ENCODE results near the gene SRD5A2. TPM values are rescaled to one million over a fixed set of nuclear protein-coding genes. Genes with fewer than 3 reads are reported as not detected.

The SRD5A2 gene, protein sequence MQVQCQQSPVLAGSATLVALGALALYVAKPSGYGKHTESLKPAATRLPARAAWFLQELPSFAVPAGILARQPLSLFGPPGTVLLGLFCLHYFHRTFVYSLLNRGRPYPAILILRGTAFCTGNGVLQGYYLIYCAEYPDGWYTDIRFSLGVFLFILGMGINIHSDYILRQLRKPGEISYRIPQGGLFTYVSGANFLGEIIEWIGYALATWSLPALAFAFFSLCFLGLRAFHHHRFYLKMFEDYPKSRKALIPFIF
- total RNA-seq (2014; rRNA removed; shearing (Covaris generic)): 0.02 TPM in 1 of 2 replicates, not detected in the other

GRCh38 chr2:31580321-31581117, at the start of gene SRD5A2:
Gene SRD5A2 (minus strand): TSS chr2:31580938. CDS start chr2:31580900, 38 bp downstream.
- H3K9me3 ChIP-seq (replicated peaks): peaks cover 6% of the 10 kb centered on the region; the same call in 1 of the 2 replicates
- no peaks in the 10 kb centered on the region for H3K36me3 ChIP-seq
- H3K4me3 ChIP-seq: no peak within 1 kb of the TSS
- H3K27ac ChIP-seq: no peak within 1 kb of the TSS
- H3K27me3 ChIP-seq: peaks cover 9% of the 10 kb centered on the region; the same call in 1 of the 2 replicates
- no peak for DNase-seq
- no peaks in the 10 kb centered on the region for H3K4me1 ChIP-seq

DNA sequence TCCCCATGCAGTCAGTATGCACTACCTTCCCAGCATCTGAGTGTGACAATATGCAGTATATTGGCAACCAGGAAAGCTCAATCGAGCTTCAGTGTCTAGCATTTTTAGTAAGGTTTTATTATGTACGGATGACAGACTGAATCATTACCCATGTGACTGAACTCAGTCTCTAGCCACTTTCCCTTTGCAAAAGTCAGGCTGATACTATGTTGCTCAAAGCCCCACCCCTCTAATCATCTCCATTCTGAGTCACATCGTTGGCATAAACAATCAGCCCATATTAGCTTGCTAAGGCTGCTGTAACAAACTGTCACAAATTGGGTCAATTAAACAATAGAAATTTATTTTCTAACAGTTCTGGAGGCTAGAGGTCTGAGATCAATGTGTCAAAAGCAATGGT, 25.8 kb upstream of the SRD5A2 start:
- no peaks in the 10 kb centered on the region for H3K36me3 ChIP-seq
- H3K27ac ChIP-seq: no peak overlapping the region
- H3K27me3 ChIP-seq: no peaks in the 10 kb centered on the region; the same call in 1 of the 2 replicates
- H3K9me3 ChIP-seq (replicated peaks): no peaks in the 10 kb centered on the region
- no peak for DNase-seq
- no peak overlapping the region for H3K4me3 ChIP-seq
- no peaks in the 10 kb centered on the region for H3K4me1 ChIP-seq

GRCh38 chr2:31598694-31599093, 18.0 kb upstream of the SRD5A2 start:
- no peaks in the 10 kb centered on the region; the same call in 1 of the 2 replicates for H3K27me3 ChIP-seq
- H3K36me3 ChIP-seq: no peaks in the 10 kb centered on the region
- H3K4me3 ChIP-seq: no peak overlapping the region
- no peak overlapping the region for H3K27ac ChIP-seq
- no peaks in the 10 kb centered on the region for H3K9me3 ChIP-seq (replicated peaks)
- no peaks in the 10 kb centered on the region for H3K4me1 ChIP-seq
- no peak for DNase-seq

DNA sequence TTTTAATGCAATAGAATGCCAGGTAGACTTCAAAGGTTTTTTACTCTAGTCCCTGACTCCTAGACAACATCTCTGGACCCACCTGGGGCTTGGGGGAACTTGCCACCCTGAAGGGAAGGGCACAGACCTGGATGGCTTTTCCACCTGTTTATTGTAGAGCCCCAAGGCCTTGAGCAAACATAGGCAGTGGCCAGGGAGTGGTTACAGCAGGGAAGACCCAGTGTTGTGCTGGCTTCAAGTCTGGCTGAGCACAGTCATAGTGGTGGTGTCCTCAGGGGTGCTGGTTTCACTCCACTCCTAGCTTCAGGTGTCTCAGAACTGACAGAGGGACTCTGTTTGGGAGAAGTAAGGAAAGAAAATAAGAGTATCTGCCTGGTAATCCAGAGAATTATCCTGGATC, 5.5 kb upstream of the SRD5A2 start:
- Histone ChIP-seq H3K27me3 (no peaks in the 10 kb centered on the region; the same call in 1 of the 2 replicates), H3K36me3 (no peaks in the 10 kb centered on the region), H3K9me3 (replicated peaks) (peaks cover 3% of the 10 kb centered on the region; the same call in 1 of the 2 replicates), H3K4me1 (no peaks in the 10 kb centered on the region), H3K27ac (no peak overlapping the region), H3K4me3 (no peak overlapping the region)
- DNase-seq: no peak

- no peak overlapping the region for H3K4me3 ChIP-seq
- H3K27ac ChIP-seq: no peak overlapping the region
- peaks cover 9% of the 10 kb centered on the region; the same call in 1 of the 2 replicates for H3K27me3 ChIP-seq
- H3K4me1 ChIP-seq: no peaks in the 10 kb centered on the region
- peaks cover 6% of the 10 kb centered on the region; the same call in 1 of the 2 replicates for H3K9me3 ChIP-seq (replicated peaks)
- no peaks in the 10 kb centered on the region for H3K36me3 ChIP-seq
- no peak for DNase-seq
Observed at GRCh38 chr2:31581124-31581795, 522 bp upstream of the SRD5A2 start.

- Histone ChIP-seq H3K36me3 (no peaks in the 10 kb centered on the region), H3K9me3 (replicated peaks) (peaks cover 6% of the 10 kb centered on the region; the same call in 1 of the 2 replicates), H3K4me1 (no peaks in the 10 kb centered on the region), H3K27me3 (peaks cover 9% of the 10 kb centered on the region; the same call in 1 of the 2 replicates), H3K27ac (no peak overlapping the region), H3K4me3 (no peak overlapping the region)
- no peak for DNase-seq
Observed at GRCh38 chr2:31579996-31580320, 780 bp downstream of the SRD5A2 start.

DNA sequence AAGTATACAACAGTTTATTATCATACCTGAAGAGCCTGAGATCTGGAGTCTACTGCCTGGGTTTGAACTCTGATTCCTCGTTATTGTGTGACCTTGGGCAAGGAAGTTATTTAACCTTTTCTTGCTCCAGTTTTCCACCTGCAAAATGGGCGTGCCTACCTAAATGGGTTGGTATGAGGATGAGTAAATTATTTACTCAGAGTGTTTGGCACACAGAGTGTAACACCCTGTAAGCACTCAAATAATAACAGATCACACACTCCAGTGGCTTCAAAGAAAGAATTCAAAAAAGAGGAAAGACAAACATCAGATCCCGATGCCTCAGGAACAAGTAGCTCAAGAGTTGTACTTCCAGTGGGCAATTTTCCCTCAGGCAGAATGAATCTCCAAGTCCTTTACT, 2.4 kb downstream of the SRD5A2 start:
- no peak overlapping the region for H3K27ac ChIP-seq
- peaks cover 9% of the 10 kb centered on the region; the same call in 1 of the 2 replicates for H3K27me3 ChIP-seq
- no peak overlapping the region for H3K4me3 ChIP-seq
- DNase-seq: no peak
- no peaks in the 10 kb centered on the region for H3K4me1 ChIP-seq
- no peaks in the 10 kb centered on the region for H3K36me3 ChIP-seq
- H3K9me3 ChIP-seq (replicated peaks): peaks cover 6% of the 10 kb centered on the region; the same call in 1 of the 2 replicates

DNA sequence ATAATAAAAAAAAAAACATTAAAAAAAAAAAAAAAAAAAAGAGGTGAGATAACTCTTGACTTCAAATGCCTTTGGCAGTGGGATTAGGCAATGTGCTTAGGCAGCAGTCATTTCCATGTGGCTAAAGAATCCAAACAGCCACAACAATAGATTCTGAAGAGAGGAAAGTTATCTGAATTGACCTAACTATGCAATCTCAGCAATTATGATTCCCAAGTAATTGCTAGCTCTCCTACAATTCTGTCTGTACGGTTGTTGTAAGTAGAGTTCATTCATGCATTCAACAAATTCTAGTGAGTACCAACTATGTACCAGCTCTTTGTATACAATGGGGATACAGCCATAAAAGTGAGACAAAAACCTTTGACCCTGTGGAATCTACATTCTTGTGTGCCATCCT, 3.6 kb downstream of the SRD5A2 start:
- peaks cover 9% of the 10 kb centered on the region; the same call in 1 of the 2 replicates for H3K27me3 ChIP-seq
- no peak overlapping the region for H3K4me3 ChIP-seq
- H3K9me3 ChIP-seq (replicated peaks): peaks cover 6% of the 10 kb centered on the region; the same call in 1 of the 2 replicates
- DNase-seq: no peak
- H3K27ac ChIP-seq: no peak overlapping the region
- no peaks in the 10 kb centered on the region for H3K4me1 ChIP-seq
- no peaks in the 10 kb centered on the region for H3K36me3 ChIP-seq

GRCh38 chr2:31568585-31569201, 12.0 kb downstream of the SRD5A2 start:
- DNase-seq: no peak
- H3K27me3 ChIP-seq: peaks cover 3% of the 10 kb centered on the region; the same call in 1 of the 2 replicates
- no peaks in the 10 kb centered on the region for H3K4me1 ChIP-seq
- no peaks in the 10 kb centered on the region for H3K9me3 ChIP-seq (replicated peaks)
- no peak overlapping the region for H3K4me3 ChIP-seq
- H3K27ac ChIP-seq: no peak overlapping the region
- H3K36me3 ChIP-seq: no peaks in the 10 kb centered on the region

DNA sequence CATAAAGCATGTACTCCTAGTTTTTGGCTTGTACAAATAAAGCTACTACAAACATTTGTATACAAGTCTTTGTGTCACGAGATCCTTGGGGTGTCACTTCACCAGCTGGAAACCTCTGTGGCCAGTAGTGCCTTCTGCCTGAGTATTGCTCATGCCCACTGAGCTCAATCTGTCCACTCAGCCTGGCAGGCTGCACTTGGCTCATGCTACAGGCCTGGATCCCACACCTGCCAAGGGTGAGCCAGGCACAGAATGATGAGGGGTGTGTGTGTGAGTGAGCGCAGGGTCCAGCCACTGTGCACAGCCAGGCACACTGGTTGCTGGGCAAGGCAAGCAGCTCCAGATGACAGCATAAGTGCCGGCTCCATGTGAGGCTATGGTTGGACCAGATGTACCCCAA, 13.1 kb downstream of the SRD5A2 start:
- DNase-seq: no peak
- no peak overlapping the region for H3K4me3 ChIP-seq
- H3K27ac ChIP-seq: no peak overlapping the region
- H3K27me3 ChIP-seq: peaks cover 3% of the 10 kb centered on the region; the same call in 1 of the 2 replicates
- no peaks in the 10 kb centered on the region for H3K4me1 ChIP-seq
- no peaks in the 10 kb centered on the region for H3K9me3 ChIP-seq (replicated peaks)
- no peaks in the 10 kb centered on the region for H3K36me3 ChIP-seq

DNA sequence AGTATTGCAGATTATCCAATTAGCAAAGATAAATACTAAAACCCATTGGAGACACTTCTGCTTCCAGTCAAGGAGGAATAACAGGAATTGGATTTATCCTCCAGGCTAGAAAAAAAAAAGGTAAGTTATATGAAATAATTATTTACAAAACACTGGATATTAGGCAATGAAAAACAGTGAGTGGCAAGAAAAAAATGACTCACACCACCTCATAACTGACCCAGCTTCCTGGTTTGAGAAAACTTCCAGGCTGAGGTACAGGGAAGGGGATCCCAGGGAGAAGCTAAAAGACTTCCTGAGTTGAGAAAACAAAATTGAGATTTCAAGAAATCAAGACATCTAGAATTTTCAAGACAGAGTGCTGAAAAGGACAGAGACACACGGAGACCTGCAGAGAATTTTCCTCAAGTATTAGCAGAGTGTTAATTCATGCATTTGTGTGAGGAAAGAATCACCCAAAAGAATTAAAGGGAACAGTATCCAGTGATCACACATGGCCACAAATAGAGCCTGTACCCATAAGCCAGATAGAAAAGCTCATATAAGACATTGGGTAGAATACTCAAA, 17.4 kb downstream of the SRD5A2 start:
- H3K36me3 ChIP-seq: no peaks in the 10 kb centered on the region
- H3K27ac ChIP-seq: no peak overlapping the region
- no peak for DNase-seq
- H3K9me3 ChIP-seq (replicated peaks): no peaks in the 10 kb centered on the region
- H3K27me3 ChIP-seq: peaks cover 3% of the 10 kb centered on the region; the same call in 1 of the 2 replicates
- no peak overlapping the region for H3K4me3 ChIP-seq
- H3K4me1 ChIP-seq: no peaks in the 10 kb centered on the region

- Histone ChIP-seq H3K27me3 (peaks cover 3% of the 10 kb centered on the region; the same call in 1 of the 2 replicates), H3K4me1 (no peaks in the 10 kb centered on the region), H3K27ac (no peak overlapping the region), H3K9me3 (replicated peaks) (no peaks in the 10 kb centered on the region), H3K36me3 (no peaks in the 10 kb centered on the region), H3K4me3 (no peak overlapping the region)
- no peak for DNase-seq
Observed at GRCh38 chr2:31561823-31562222, 18.9 kb downstream of the SRD5A2 start.

DNA sequence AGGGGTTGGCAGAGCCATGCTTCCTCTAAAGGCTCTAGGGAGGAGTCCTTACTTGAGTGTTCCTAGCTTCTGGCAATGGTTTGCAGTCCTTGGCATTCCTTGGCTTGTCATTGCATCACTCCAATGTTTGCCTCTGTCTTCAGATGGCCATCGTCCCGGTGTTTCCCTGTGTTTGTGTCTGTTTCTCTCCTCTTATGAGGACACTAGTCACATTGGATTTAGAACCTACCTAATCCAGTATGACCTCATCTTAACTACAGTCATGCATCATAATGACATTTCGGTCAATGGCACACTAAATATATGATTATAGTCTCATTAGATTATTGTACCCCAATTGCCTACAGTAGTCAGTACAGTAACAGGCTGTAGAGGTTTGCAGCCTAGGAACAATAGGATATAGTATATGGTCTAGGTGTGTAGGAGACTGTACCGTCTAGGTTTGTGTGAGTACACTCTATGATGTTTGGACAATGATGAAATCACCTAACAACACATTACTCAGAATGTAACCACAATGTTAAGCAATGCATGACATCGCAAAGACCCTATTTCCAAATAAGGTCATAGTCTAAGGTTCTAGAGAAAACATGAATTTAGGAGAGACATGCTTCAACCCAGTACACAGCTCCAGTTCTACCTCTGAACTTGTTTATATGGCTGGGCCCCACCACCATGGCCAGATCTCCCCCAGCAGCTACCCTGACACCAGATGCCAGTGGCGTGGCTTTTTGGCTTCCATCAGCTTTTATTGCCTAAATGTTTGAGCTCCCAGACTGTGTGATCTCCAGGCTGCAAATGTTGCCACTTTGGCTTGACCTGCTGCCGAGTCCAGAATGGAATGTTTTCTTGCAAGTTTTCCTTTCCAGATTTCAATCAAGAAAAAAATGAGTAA, 22.1 kb downstream of the SRD5A2 start:
- Histone ChIP-seq H3K27ac (no peak overlapping the region), H3K36me3 (no peaks in the 10 kb centered on the region), H3K27me3 (no peaks in the 10 kb centered on the region), H3K4me1 (no peaks in the 10 kb centered on the region), H3K4me3 (no peak overlapping the region), H3K9me3 (replicated peaks) (no peaks in the 10 kb centered on the region)
- DNase-seq: no peak

Measured in SJCRH30 (cell line).